GM19035 (cell line): ENCODE measurements around the gene TPPP2.

Source experiments
- ATAC-seq: cut with Tn5 transposase; IDR thresholded peaks from one replicate; pipeline ENCODE4 v1.9.1; 2021; ENCODE audit not compliant: unreplicated experiment

Gene TPPP2

GRCh38 chr14:21074398-21075272, 44.6 kb downstream of the TPPP2 start:
- ATAC-seq = no peak

GRCh38 chr14:21075719-21076437, 45.9 kb downstream of the TPPP2 start:
- no peak for ATAC-seq

GRCh38 chr14:21077672-21078071, 47.7 kb downstream of the TPPP2 start:
- no peak for ATAC-seq

GRCh38 chr14:21078287-21078686, 48.3 kb downstream of the TPPP2 start:
- no peak for ATAC-seq

- no peak for ATAC-seq
These were observed 48.7 kb downstream of the TPPP2 start for GRCh38 chr14:21078726-21079125.

- no peak for ATAC-seq
These were observed 51.6 kb downstream of the TPPP2 start for GRCh38 chr14:21081521-21082142.
